H1 (cell line): ENCODE data around the gene TNIK. TPM values are rescaled to one million over a fixed set of nuclear protein-coding genes. Genes with fewer than 3 reads are reported as not detected.

Experiments
- CTCF ChIA-PET: fragments of 300-600 bp; sonication (Branson Sonifier 250); formaldehyde crosslinking; loops from one replicate; lab custom pipeline; 2021; ENCODE audit not compliant: partially characterized antibody; lab: Charles Lee
- POLR2A ChIA-PET: fragments of 300-600 bp; sonication (Branson Sonifier 250); formaldehyde crosslinking; loops from one replicate; lab custom pipeline; 2021; ENCODE audit warnings: inconsistent platforms; ENCODE audit not compliant: partially characterized antibody; lab: Charles Lee
- DNase-seq, 2 experiments: peaks; one replicate each; pipeline versions ENCODE4 v3.0.0 to v3.0.0-alpha.2; 2010 to 2022; ENCODE audit warnings: low spot score in 2 of 2, low read depth in 1 of 2, mixed read lengths in 1 of 2
- FAIRE-seq: peaks from 2 replicates; lab custom pipeline; 2011; peaks lifted over from hg19 to GRCh38; lab: Jason Lieb, UNC
- H2AFZ ChIP-seq: 2 replicates; pipeline ENCODE4 v1.8.1; 2012; ENCODE audit warnings: low read length, inconsistent platforms
- H2AK5ac ChIP-seq: 2 replicates; pipeline ENCODE4 v1.6.1; 2013; ENCODE audit warnings: low read depth, low read length
- H2BK120ac ChIP-seq: replicated peaks from 2 replicates; pipeline ENCODE3; 2013; ENCODE audit warnings: low read depth, low read length, inconsistent platforms
- H2BK12ac ChIP-seq: 2 replicates; pipeline ENCODE4 v1.6.1; 2013; ENCODE audit warnings: low read depth, low read length
- H2BK15ac ChIP-seq: 2 replicates; pipeline ENCODE4 v1.6.1; 2013; ENCODE audit warnings: low read length
- H2BK20ac ChIP-seq: 2 replicates; pipeline ENCODE4 v1.6.1; 2013; ENCODE audit warnings: low read length
- H2BK5ac ChIP-seq: 2 replicates; pipeline ENCODE4 v1.6.1; 2013; ENCODE audit warnings: low read depth, low read length
- H3K14ac ChIP-seq: 2 replicates; pipeline ENCODE4 v1.6.1; 2013; ENCODE audit warnings: inconsistent platforms; ENCODE audit not compliant: insufficient read length
- H3K18ac ChIP-seq: 2 replicates; pipeline ENCODE4 v1.6.1; 2013; ENCODE audit warnings: low read length; ENCODE audit errors: extremely low read depth
- H3K23ac ChIP-seq: 2 replicates; pipeline ENCODE4 v1.6.1; 2013; ENCODE audit warnings: inconsistent platforms; ENCODE audit not compliant: insufficient read length
- H3K23me2 ChIP-seq: 2 replicates; pipeline ENCODE4 v1.6.1; 2013; ENCODE audit warnings: low read depth, low read length
- H3K27ac ChIP-seq: 2 replicates; pipeline ENCODE4 v1.6.1; 2011; ENCODE audit warnings: low read depth, low read length, inconsistent platforms
- H3K27me3 ChIP-seq, 4 experiments: replicated peaks in 1 of 4; 1 replicate in 1 of 4; 2 replicates in 3 of 4; pipeline versions ENCODE4 v1.6.1 to v1.8.1; 2011 to 2013; ENCODE audit warnings: low read length in 3 of 4, mild to moderate bottlenecking in 3 of 4, inconsistent platforms in 2 of 4, mixed read lengths in 2 of 4, moderate library complexity in 1 of 4; ENCODE audit not compliant: control insufficient read depth in 3 of 4, insufficient read depth in 3 of 4; ENCODE audit errors: extremely low read depth in 1 of 4
- H3K36me3 ChIP-seq, 4 experiments: 2 replicates each; pipeline versions ENCODE4 v1.6.1 to v1.8.1; 2011 to 2013; ENCODE audit warnings: mild to moderate bottlenecking in 4 of 4, low read length in 3 of 4, moderate library complexity in 2 of 4, control low read depth in 1 of 4, inconsistent platforms in 1 of 4; ENCODE audit not compliant: insufficient read depth in 4 of 4, control insufficient read depth in 2 of 4
- H3K4ac ChIP-seq: replicated peaks from 2 replicates; pipeline ENCODE3; 2013; ENCODE audit warnings: low read length, low read depth, mixed read lengths, inconsistent platforms; ENCODE audit not compliant: insufficient read length
- H3K4me1 ChIP-seq, 4 experiments: replicated peaks in 1 of 4; 1 replicate in 1 of 4; 2 replicates in 3 of 4; pipeline versions ENCODE4 v1.6.1 to v1.8.1; 2011 to 2013; ENCODE audit warnings: low read length in 3 of 4, inconsistent platforms in 2 of 4, mixed read lengths in 1 of 4; ENCODE audit not compliant: insufficient read depth in 4 of 4, control insufficient read depth in 3 of 4
- H3K4me2 ChIP-seq, 2 experiments: 2 replicates each; pipeline versions ENCODE4 v1.6.1 to v1.8.1; 2011 to 2013; ENCODE audit warnings: low read depth in 2 of 2, low read length in 2 of 2, control low read depth in 1 of 2, inconsistent platforms in 1 of 2, mild to moderate bottlenecking in 1 of 2; ENCODE audit not compliant: insufficient read depth in 1 of 2
- H3K4me3 ChIP-seq, 4 experiments: fragments of 200-600, 300-600 bp in 1 of 4; sonication (generic), shearing (Covaris generic), sonication (Bioruptor Twin) in 1 of 4; 2 replicates each; pipeline versions ENCODE4 v1.5.1 to v1.8.1; 2011 to 2016; ENCODE audit warnings: low read length in 4 of 4, low read depth in 3 of 4, control low read depth in 2 of 4, inconsistent platforms in 2 of 4, mild to moderate bottlenecking in 2 of 4, mixed read lengths in 1 of 4, moderate library complexity in 1 of 4; ENCODE audit not compliant: insufficient read depth in 2 of 4; ENCODE audit errors: extremely low read depth in 1 of 4
- H3K56ac ChIP-seq: replicated peaks from 2 replicates; pipeline ENCODE3; 2013; ENCODE audit warnings: low read depth, mild to moderate bottlenecking, mixed read lengths, low read length, inconsistent platforms; ENCODE audit not compliant: insufficient read length
- H3K79me1 ChIP-seq: 2 replicates; pipeline ENCODE4 v1.6.1; 2013; ENCODE audit warnings: low read depth, low read length, control low read depth
- H3K79me2 ChIP-seq, 2 experiments: 2 replicates each; pipeline versions ENCODE4 v1.6.1 to v1.8.1; 2012 to 2013; ENCODE audit warnings: low read length in 2 of 2, mild to moderate bottlenecking in 2 of 2, inconsistent platforms in 1 of 2; ENCODE audit not compliant: insufficient read depth in 2 of 2, control insufficient read depth in 1 of 2
- H3K9ac ChIP-seq, 4 experiments: replicated peaks in 1 of 4; 1 replicate in 1 of 4; 2 replicates in 3 of 4; pipeline versions ENCODE4 v1.6.1 to v1.8.1; 2011 to 2013; ENCODE audit warnings: low read depth in 3 of 4, low read length in 3 of 4, control low read depth in 2 of 4, mild to moderate bottlenecking in 2 of 4, moderate library complexity in 2 of 4, inconsistent platforms in 1 of 4; ENCODE audit errors: extremely low read depth in 1 of 4
- H3K9me3 ChIP-seq, 2 experiments: 2 replicates each; pipeline versions ENCODE4 v1.6.1 to v1.8.1; 2012 to 2013; ENCODE audit warnings: mild to moderate bottlenecking in 2 of 2, moderate library complexity in 2 of 2, control low read depth in 1 of 2, inconsistent platforms in 1 of 2, low read depth in 1 of 2, low read length in 1 of 2, mixed read lengths in 1 of 2; ENCODE audit not compliant: insufficient read depth in 2 of 2
- H4K20me1 ChIP-seq, 2 experiments: replicated peaks in 1 of 2; 2 replicates each; pipeline versions ENCODE3 to v1.8.1; 2011 to 2013; ENCODE audit warnings: inconsistent platforms in 2 of 2, low read length in 2 of 2, mild to moderate bottlenecking in 1 of 2; ENCODE audit not compliant: insufficient read depth in 2 of 2, control insufficient read depth in 1 of 2
- H4K5ac ChIP-seq: 2 replicates; pipeline ENCODE4 v1.6.1; 2013; ENCODE audit warnings: low read length, low read depth, mixed read lengths, inconsistent platforms; ENCODE audit not compliant: insufficient read length
- H4K8ac ChIP-seq: 2 replicates; pipeline ENCODE4 v1.8.0; 2013; ENCODE audit warnings: mild to moderate bottlenecking, moderate library complexity, low read length, inconsistent platforms; ENCODE audit not compliant: insufficient read depth; ENCODE audit errors: extremely low read depth
- H4K91ac ChIP-seq: replicated peaks from 2 replicates; pipeline ENCODE3; 2013; ENCODE audit warnings: low read length, mixed read lengths, inconsistent platforms; ENCODE audit not compliant: insufficient read length
- BCL11A ChIP-seq, 2 experiments: IDR thresholded peaks; one replicate each; pipeline ENCODE4 v1.6.1; 2011; ENCODE audit warnings: low read depth in 2 of 2, low read length in 2 of 2, mild to moderate bottlenecking in 2 of 2
- CEBPB ChIP-seq: IDR thresholded peaks from 2 replicates; pipeline ENCODE4 v1.6.1; 2012; ENCODE audit warnings: low read depth, low read length
- CHD2 ChIP-seq: IDR thresholded peaks from 2 replicates; pipeline ENCODE4 v1.6.1; 2012; ENCODE audit warnings: low read length, improper control_type of control experiment
- CTBP2 ChIP-seq: IDR thresholded peaks from 2 replicates; pipeline ENCODE4 v1.7.0; 2011; ENCODE audit warnings: borderline replicate concordance, mild to moderate bottlenecking, moderate library complexity, mixed read lengths, low read length; ENCODE audit not compliant: insufficient read depth, insufficient read length
- GTF2F1 ChIP-seq: IDR thresholded peaks from 2 replicates; pipeline ENCODE4 v1.6.1; 2012; ENCODE audit warnings: low read depth, low read length, improper control_type of control experiment, borderline replicate concordance
- HDAC2 ChIP-seq, 2 experiments: fragments of 300-600 bp in 1 of 2; sonication (generic) in 1 of 2; IDR thresholded peaks; 2 replicates each; pipeline ENCODE4 v1.6.1; 2011 to 2012; ENCODE audit warnings: low read depth in 2 of 2, low read length in 2 of 2, mild to moderate bottlenecking in 2 of 2, moderate library complexity in 2 of 2, borderline replicate concordance in 1 of 2, inconsistent platforms in 1 of 2
- JUN ChIP-seq: IDR thresholded peaks from 2 replicates; pipeline ENCODE4 v1.6.1; 2011; ENCODE audit warnings: low read depth, mild to moderate bottlenecking, improper control_type of control experiment, low read length
- JUND ChIP-seq: IDR thresholded peaks from 2 replicates; pipeline ENCODE4 v1.6.1; 2011; ENCODE audit warnings: mild to moderate bottlenecking, improper control_type of control experiment, low read length
- KDM1A ChIP-seq: fragments of 200-600, 300-600 bp; sonication (generic); IDR thresholded peaks from 2 replicates; pipeline ENCODE4 v1.7.1; 2016; ENCODE audit warnings: mild to moderate bottlenecking, low read length, borderline replicate concordance
- MAX ChIP-seq: IDR thresholded peaks from 2 replicates; pipeline ENCODE4 v1.6.1; 2012; ENCODE audit warnings: inconsistent platforms
- RFX5 ChIP-seq: IDR thresholded peaks from 2 replicates; pipeline ENCODE4 v1.6.1; 2011; ENCODE audit warnings: low read depth, low read length, improper control_type of control experiment, borderline replicate concordance
- SIX5 ChIP-seq: IDR thresholded peaks from 2 replicates; pipeline ENCODE4 v1.6.1; 2011; ENCODE audit warnings: mild to moderate bottlenecking, low read depth, low read length
- TAF7 ChIP-seq: optimal IDR thresholded peaks from 2 replicates; pipeline ENCODE3; 2011; ENCODE audit warnings: low read depth, mild to moderate bottlenecking, inconsistent platforms, low read length, moderate library complexity, borderline replicate concordance
- TBP ChIP-seq: IDR thresholded peaks from 2 replicates; pipeline ENCODE4 v1.6.1; 2011; ENCODE audit warnings: low read depth, low read length, improper control_type of control experiment
- TCF12 ChIP-seq: IDR thresholded peaks from 2 replicates; pipeline ENCODE4 v1.6.1; 2011; ENCODE audit warnings: low read depth, mild to moderate bottlenecking, low read length
- WGBS, 2 experiments: shearing (Covaris generic) in 1 of 2; methylation state at CpG; one replicate each; pipeline versions ENCODE4 v1.1.6 to v1.1.7; 2013 to 2015; ENCODE audit warnings: low lambda C conversion rate in 2 of 2, mixed read lengths in 2 of 2, inconsistent platforms in 1 of 2, low coverage in 1 of 2, missing lambda C conversion rate in 1 of 2; ENCODE audit not compliant: insufficient replicate concordance in 2 of 2, insufficient coverage in 1 of 2, insufficient read length in 1 of 2; ENCODE audit errors: extremely low coverage in 1 of 2, missing lambda C conversion rate in 1 of 2; 5-methylcytosine and 5-hydroxymethylcytosine counted together
- polyA plus RNA-seq, 7 experiments: library from polyadenylated mRNA; depleted of rRNA in 3 of 7; stranded (reverse) in 5 of 7; unstranded in 2 of 7; fragments of >200 nt in 5 of 7; fragments of 200-250 nt in 2 of 7; gene quantifications; 1 replicate in 5 of 7; 2 replicates in 1 of 7; 4 replicates in 1 of 7; pipeline versions ENCODE4 v1.2.1 to v1.2.3, GENCODE V29; 2011 to 2013; ENCODE audit warnings: missing spikeins in 2 of 7, mixed read lengths in 2 of 7
- total RNA-seq: library from RNA; stranded (reverse); fragmentation: NEBNext Ultra II Directional; extraction: Animal tissue kit (Norgen Biotek cat#: 25700); gene quantifications from 2 replicates; pipeline ENCODE4 v1.2.1, GENCODE V29; 2021

Gene TNIK
- total and polyA plus RNA-seq, 2 of the 8 experiments (the other 6 are each of a cell fraction or from before 2014, with no cell fraction given), result 7.4 to 42.0 TPM

DNA sequence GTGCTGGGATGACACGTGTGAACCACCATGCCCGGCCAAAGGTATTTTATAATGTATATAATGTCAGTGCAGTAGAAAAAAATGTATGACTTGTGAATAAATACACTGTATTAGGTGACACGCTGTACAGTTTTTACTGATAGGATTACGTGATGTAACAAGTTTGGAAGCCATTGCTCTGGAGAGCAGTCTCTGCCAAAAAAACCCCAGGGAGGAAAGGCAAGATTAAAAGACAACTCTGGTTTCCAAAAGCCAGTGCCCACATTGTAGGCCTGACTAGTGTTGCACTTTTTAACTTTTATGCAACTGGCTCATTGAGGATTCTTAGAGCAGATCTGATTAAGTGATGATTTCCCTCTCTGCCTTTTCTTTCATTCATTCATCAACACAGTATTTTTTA is 371.7 kb downstream of the TNIK start:
- FAIRE-seq, result no peak
- no peak overlapping the region for H3K23ac ChIP-seq
- no peak overlapping the region for H3K18ac ChIP-seq
- ChIA-PET POLR2A (no interaction called here), CTCF (no interaction called here)
- H4K91ac ChIP-seq, result no peak overlapping the region
- H3K4me1 ChIP-seq, result no peaks in the 10 kb centered on the region
- no peak overlapping the region for H2AFZ ChIP-seq
- DNase-seq, result no peak
- WGBS, 2 experiments, result 90% methylated on average over 4 of the region's 4 CpGs; no CpG with 5 or more reads in 1 of the 2 experiments
- H3K9me3 ChIP-seq, result no peaks in the 10 kb centered on the region
- no peak overlapping the region for H2BK12ac ChIP-seq
- no peak overlapping the region for H2BK5ac ChIP-seq
- no peak overlapping the region for H3K4me2 ChIP-seq
- no peak overlapping the region for H2BK15ac ChIP-seq
- no peaks in the 10 kb centered on the region for H3K79me1 ChIP-seq
- peaks cover 0 to 1% of the 10 kb centered on the region in 2 experiments for H4K20me1 ChIP-seq
- no peak overlapping the region for H3K56ac ChIP-seq
- no peak overlapping the region for H4K5ac ChIP-seq
- H2BK120ac ChIP-seq, result no peak overlapping the region
- TF ChIP-seq SIX5, result no peak
- no peak for TF ChIP-seq TBP
- TF ChIP-seq BCL11A (IDR thresholded peaks at IDR 0.05; ENCODE audit: low read depth in 2 of 2, low read length in 2 of 2), result no peak
- no peak for TF ChIP-seq JUN
- TF ChIP-seq CHD2, result no peak
- no peak for TF ChIP-seq KDM1A
- TF ChIP-seq RFX5, result no peak
- TF ChIP-seq JUND, result no peak
- no peak for TF ChIP-seq MAX
- TF ChIP-seq CEBPB, result no peak
- TF ChIP-seq TAF7, result no peak
- no peak for TF ChIP-seq GTF2F1
- TF ChIP-seq CTBP2, result no peak
- no peak for TF ChIP-seq TCF12
- TF ChIP-seq HDAC2 (IDR thresholded peaks at IDR 0.05; ENCODE audit: borderline replicate concordance in 1 of 2, low read depth in 2 of 2, low read length in 2 of 2), result no peak
- H2BK20ac ChIP-seq, result no peak overlapping the region
- H3K14ac ChIP-seq, result no peak overlapping the region
- H3K27me3 ChIP-seq, result no peaks in the 10 kb centered on the region
- H3K79me2 ChIP-seq, result no peaks in the 10 kb centered on the region
- H3K4me3 ChIP-seq, result no peak overlapping the region
- H4K8ac ChIP-seq, result no peak overlapping the region
- H3K23me2 ChIP-seq, result no peaks in the 10 kb centered on the region
- no peak overlapping the region for H3K9ac ChIP-seq
- no peak overlapping the region for H2AK5ac ChIP-seq
- no peak overlapping the region for H3K4ac ChIP-seq
- H3K36me3 ChIP-seq, result peaks cover 0 to 3% (median 0%) of the 10 kb centered on the region in 4 experiments; a peak in 2 of 8 replicates
- no peak overlapping the region for H3K27ac ChIP-seq
